Myocyte (in vitro differentiated cells): ENCODE measurements around the gene MRC1. TPM values are rescaled to one million over a fixed set of nuclear protein-coding genes. Genes with fewer than 3 reads are reported as not detected.
A peak's percentile ranks its signal among the peaks of the same experiment; 100 is the strongest.

Experiments
- DNase-seq: peaks from one replicate; pipeline ENCODE4 v3.0.0-alpha.2; 2012; ENCODE audit warnings: low read depth
- total RNA-seq: library from RNA; depleted of rRNA; stranded (reverse); fragments of >200 nt; gene quantifications from 2 replicates; pipeline ENCODE4 v1.2.3, GENCODE V29; 2014

Gene MRC1
- total RNA-seq, 1 donor from 2014 or later, result 0.05 TPM

DNA sequence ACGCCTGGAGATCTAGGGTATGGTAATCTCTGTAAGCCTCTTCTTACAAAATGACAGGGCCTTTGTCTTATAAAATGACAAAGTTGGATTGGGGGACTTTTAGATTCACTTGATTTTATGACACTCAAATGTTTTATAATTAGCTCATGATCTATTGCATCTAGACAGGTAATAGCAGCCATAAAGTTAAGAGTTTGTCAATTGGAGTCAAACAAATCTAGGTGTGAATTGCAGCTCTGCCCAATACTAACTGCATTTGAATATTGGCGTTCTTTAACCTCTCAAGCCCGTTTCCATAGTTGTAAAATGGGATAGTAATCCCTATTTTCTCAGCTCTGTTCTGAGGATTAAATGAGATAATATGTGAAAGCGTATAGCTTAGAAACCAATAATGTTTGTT lies 14.1 kb upstream of the MRC1 start:
- DNase-seq, result no peak

DNA sequence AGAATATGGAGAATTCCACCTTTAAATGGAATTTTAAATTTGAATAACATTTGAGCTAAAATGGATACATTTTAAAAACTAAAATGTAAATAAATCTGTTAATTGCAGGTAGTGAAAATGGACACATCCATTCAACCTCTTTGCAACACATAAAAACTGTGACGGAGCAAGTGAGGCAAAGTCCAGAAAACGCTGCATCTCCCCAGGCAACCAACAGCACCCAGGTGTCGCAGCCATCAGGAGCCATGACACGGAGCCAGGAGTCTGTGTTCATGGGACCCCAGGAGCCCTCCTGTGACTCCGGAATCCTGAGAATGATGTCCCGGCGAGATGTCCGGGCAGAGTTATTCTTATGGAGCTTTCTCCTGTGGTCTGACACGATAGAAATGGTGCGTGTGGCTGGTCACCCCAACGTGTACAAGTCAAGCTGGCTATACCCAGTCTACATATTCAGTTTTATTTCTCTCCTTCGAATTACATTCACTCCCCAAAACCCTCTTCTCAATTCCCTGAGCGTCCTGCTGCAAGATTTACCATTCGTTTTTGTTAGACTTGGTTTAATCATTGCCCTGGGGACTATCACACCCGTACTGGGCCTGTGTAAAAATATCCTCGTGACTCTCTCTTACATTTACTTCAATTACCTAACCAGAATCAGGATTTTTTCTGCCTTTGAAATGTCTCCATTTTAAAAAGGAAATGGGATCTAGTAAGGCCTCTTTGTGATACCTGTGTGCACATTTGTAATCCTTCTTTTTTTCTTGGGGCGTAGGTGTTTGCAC lies 13.1 kb upstream of the MRC1 start:
- DNase-seq, result no peak

DNA sequence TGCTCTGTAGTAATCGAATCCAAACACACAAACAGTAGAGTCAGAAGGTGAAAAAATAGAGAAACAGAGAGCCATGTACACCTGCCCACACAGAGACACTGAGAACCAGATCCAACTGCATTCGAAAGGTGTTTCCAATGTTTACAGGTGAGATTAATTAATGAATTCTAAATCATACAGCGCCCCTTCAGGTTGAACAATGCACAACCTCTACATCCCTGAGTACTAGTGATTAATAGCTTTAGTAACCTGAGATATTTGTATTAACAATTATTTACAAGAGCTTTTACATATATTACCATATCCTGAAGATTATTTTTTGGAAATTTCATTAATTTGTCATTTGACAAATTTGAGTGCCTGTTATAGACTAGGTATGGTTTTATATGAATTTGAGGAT lies 7.6 kb upstream of the MRC1 start:
- DNase-seq, result no peak

DNA sequence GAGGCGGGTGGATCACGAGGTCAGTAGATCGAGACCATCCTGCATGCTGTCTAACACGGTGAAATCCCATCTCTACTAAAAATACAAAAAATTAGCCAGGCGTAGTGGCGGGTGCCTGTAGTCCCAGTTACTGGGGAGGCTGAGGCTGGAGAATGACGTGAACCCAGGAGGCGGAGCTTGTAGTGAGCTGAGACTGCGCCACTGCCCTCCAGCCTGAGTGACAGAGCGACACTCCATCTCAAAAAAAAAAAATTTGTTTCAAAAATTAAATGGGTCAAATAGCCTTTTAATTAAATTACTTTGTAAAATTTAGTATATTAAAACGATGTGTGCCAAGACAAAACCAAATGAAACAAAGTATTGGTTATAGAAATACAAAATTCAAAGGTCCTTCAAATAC lies 6.8 kb upstream of the MRC1 start:
- no peak for DNase-seq

DNA sequence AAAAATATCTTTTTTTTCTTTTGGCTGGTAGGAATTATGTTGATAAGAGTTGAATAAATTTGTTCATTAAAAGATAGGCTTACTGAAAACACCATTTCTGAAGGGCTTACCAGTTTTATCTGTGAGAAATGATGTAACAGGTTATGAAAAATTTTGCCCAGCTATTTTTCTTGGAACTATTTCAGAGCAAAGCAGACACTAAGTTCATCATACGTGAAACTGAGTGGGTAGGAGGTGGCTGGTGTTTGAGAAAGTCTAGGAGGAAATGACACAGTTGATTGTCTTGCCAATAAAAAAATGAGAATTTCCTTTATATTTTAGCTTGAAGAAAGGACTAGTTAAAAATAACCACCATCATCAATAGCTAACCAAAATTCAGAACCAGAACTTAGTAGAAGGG lies 6.2 kb upstream of the MRC1 start:
- DNase-seq, result no peak

DNA sequence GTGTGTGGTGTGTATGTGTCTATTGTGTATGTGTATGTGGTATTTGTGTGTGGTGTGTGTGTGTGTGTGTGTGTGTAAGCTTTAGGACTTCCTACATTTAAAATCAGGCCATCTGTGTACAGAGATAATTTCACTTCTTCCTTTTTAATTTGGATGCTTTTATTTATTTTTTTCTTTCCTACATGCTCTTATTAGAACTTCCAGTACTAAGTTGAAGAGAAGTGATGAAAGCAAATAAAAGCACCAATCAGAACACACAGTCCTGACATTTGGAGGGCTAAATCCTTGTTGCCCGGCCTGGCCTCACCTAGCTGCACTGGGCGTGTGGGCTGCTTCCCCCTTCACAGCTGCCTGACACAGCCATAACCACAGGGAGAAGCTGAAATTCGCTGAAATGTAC lies 3.8 kb upstream of the MRC1 start:
- DNase-seq, result no peak

DNA sequence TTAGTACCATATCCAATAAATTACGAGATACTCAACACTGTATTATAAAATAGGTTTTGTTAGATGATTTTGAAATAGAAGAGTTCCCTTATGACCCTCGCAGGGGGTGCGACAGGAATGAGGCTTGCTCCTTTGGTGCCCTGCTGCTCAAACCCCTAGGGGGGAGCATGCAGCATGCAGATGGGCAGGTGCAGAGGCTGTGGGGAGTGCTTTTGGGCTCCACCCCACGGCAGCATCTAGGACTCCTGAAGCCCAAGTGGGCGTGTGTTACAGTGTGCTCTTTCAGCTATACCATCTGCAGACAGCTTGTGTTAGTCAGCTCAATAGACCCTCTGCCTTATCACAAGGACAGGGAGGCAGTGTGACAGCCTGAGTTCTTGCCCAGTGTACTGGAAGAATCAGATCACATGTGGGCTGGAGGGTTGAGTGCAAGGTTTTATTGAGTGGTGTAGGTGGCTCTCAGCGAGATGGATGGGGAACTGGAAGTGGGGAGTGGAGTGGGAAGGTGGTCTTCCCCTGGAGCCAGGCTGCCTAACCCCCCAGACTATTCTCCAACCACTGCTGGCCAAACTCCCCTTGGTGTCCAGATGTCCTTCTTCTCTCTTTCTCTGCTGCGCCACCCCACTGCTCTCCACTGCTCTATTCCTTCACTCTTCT lies 3.1 kb upstream of the MRC1 start:
- no peak for DNase-seq

DNA sequence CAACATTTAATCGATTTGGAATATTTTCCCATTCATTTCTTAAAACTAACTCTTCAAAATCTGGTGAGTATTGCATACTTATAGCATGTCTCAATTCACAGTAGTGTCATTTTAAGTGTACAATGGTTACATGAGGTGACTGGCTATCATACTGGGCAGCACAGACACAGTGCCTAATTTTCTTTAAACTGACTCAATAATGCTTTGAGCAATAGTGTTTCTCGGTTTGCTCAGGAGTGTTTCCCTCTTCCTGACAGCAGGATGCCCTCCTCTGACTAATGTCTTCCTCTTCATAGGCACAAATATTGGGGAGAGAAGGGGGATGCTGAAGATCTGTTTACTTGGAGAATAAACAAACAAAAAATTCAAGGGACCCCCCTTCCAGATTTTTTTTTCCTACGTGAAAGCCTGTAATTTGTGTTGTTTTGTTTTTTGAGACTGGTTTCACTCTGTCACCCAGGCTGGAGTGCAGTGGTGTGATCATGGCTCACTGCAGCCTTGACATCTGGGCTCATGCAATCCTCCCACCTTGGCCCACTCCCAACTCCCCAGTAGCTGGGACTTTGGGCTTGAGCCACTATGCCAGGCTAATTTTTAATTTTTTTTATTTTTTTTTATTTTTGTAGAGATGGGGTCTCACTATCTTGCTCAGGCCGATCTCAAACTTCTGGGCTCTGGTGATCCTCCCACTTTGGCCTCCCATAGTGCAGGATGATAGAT lies 2.2 kb downstream of the MRC1 start:
- DNase-seq, result no peak

DNA sequence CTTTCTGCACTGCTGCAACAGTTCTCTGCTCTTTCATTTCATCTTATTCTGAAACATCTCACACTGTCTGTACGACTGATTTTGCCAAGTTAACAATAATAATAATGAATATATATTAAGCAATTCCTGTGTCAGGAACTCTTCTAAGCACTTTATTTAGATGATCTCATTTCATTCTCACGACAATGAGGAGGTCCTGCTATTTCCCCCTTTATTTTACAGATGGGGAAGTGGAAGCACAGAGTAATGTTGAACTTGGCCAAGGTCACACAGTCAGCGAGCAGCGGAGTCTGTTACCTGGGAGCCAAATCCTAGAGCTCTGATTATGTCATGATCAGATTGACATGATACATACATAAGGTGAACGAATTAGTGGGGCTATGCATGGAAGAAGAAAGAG lies 5.8 kb downstream of the MRC1 start:
- DNase-seq, result no peak

DNA sequence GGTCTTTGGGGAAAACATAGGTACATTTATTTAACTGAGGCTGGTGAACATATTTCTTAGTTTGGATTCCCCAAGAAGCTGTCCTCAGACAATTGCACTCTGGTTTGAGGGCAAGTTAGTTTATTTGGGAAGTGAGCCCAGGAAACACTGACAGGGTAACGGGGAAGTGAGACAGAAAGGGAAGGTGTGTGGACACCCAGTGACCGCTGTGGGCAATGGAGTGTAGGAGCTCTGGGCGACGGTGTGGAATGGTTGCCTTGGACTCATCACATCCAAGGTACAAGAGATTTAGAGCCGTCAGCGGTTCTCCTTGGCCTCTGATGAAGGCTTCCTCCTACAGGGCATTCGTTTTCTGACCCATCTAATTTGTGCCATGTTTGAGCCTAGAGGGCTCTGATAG lies 7.1 kb downstream of the MRC1 start:
- no peak for DNase-seq

DNA sequence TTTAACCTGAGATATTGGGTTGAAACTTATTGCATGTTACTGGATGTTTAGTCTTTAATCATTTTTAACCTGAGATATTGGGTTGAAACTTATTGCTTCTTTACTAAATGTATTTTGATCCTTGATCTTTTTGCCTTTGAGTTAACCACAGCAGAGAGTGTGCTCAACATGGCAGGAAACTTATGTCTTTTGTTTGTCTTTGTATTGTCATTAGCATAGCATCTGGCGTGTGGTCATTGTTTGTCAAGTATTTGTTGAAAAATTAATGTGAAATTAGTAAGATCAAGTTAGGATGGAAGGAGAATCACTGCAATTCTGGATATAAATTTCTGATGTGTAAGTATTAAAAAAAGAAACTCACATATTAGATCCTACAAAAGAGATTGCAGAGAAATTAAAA lies 8.2 kb downstream of the MRC1 start:
- DNase-seq, result no peak

DNA sequence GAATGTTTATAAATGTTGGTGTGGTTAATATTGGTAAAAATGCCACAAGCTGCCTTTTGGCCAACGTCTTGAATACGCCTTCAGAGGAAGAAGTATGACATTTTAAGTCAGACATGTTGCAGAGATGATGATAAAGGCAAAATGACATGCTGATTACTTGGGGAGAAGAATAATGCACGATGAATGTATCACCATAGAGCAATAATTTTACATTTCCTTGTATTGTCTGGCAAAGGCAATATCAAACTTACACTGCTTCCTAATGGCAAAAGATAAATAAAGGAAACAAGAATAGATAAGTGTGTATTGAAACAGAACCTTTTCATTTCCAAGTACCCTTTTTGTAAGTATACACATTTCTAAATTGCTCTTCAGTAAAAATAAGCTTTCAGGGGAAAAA lies 8.6 kb downstream of the MRC1 start:
- DNase-seq, result no peak

DNA sequence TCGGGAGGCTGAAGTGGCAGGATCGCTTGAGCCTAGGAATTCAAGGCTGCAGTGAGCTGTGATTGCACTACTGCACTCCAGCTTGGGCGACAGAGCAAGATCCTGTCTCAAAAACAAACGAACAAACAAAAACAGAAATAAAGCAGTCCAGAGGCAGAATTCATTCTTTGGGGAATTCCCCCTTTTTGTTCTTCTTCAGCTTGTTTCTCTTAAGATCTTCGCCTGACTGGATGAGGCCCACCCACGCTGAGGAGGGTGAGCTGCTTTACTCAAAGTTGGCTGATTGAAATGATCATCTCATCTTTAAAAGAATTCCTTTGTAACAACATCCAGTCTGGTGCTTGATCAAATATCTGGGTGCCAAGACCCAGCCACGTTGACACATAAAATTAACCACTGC lies 10.7 kb downstream of the MRC1 start:
- no peak for DNase-seq

DNA sequence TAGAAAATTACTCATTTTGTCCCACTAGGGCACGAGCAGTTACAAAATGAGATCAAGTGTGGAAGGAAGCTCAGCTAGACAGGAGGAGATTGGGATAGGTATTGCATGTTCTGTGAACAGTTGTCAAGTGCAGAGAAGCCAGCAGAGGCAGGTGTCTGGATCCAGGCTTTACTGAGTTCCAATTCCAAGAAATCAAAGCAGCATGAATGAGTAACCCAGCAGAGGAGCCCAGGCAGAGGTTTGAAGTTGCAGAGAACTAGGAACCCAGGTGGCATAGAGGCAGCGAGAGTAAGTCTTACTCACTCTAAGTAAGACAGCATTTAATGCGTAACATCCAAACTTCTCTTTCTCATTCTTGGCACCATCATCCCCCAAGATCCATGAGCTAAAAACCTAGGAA lies 11.8 kb downstream of the MRC1 start:
- DNase-seq, result no peak

DNA sequence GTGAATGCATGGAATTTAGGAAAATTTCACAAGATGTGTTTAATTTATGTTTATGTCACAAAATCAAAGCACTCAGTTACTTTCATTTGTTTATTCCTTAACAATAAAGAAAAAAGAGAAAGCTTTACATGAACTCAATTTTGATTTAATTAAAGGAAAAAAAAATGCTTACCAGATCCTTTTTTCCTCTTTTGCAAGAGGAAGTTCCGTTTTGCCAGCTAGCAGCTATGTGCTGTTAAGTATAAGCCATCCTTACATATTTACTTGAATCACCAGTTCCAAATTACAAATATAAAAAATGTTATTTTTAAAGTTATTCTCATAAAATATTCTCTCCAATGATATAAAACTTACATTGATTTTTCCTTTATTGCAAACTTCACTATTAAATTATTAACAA lies 12.7 kb downstream of the MRC1 start:
- no peak for DNase-seq

DNA sequence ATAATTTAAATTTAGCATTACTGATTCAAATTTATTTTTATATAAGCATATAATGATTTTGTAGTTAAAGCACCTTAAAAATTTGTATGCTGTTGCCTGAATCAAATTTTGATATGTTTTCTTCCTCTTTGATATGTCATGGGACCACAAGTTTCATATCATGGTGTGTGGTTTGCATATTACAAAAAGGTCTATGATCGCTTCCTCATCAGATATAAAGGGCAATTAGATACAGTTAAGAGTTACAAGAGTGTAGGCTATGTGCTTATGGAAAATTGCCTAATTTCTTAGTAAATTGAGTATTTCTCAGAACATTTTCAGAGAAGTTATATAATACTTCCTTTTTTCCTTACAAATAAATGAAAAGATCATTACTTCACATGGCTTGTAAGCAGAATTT lies 22.2 kb downstream of the MRC1 start:
- DNase-seq, result no peak

DNA sequence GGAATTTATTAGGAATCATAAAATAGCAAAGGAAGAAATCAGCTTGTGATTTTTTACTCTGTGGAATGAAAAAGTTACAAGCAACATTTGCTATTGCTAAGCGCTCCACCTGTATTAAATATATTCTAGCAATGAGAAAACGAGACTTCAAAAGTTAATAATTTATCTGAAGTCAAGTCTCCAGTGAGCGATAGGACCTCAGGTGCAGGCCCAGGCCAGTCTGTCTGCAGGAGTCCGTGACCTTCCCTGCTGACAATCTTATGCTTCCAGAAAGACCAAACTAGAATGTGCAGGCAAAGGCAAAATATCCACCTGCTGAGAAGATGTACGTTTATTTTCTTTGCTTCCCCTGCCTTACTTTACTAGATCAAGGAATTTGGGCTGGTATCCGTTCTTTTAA lies 22.7 kb downstream of the MRC1 start:
- no peak for DNase-seq

DNA sequence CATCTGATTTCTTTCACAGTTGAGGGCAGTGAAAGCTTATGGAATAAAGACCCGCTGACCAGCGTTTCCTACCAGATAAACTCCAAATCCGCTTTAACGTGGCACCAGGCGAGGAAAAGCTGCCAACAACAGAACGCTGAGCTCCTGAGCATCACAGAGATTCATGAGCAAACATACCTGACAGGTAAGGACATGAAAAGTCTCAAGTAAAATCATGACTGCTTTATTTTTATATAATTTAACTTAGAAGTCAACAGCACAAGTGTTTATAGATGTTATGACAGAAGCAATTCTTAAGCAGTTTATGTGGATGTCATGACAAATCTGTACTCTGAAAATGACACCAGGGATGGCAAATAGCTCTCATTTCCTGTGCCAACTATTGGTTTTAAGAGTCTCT lies 24.5 kb downstream of the MRC1 start:
- DNase-seq, result no peak

DNA sequence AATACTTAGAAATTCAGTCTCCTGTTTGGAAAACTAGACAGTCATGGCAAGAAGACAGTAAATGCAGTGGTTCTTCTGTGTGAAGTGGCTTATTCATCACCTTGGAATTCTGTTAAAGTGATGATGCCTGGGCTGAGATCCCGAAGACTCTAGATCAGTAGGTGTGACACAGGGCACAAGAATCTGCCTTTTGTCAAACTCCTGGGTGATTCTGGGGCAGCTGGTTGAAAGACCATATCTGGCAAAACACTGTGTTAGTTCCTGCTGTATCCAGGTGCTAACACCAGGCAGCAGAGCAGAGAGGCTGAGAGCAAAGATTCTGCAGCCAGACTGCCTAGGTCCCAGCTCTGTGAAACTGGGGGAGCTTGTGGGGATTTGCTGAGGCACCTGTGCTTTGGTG lies 26.5 kb downstream of the MRC1 start:
- DNase-seq, result peak; percentile 44

DNA sequence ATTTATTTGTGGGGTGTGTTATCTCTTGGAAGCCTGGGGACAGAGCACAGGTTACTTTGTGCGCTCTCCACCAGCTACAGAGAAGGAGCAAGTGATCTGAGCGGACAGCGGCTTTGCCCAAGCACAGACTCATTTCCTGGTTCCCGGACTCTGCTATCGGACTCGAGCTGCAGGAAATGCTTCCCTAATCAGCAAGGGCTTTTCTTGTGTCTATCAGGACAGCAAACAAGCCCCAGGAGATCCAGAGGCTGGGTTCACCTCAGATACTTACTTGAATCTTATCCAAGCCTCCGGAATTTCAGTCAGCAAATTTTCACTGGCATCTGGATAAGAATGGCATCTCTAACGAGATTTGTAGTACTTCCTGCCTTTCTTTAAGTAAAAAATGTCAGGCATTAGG lies 27.8 kb downstream of the MRC1 start:
- peak; percentile 20 for DNase-seq

DNA sequence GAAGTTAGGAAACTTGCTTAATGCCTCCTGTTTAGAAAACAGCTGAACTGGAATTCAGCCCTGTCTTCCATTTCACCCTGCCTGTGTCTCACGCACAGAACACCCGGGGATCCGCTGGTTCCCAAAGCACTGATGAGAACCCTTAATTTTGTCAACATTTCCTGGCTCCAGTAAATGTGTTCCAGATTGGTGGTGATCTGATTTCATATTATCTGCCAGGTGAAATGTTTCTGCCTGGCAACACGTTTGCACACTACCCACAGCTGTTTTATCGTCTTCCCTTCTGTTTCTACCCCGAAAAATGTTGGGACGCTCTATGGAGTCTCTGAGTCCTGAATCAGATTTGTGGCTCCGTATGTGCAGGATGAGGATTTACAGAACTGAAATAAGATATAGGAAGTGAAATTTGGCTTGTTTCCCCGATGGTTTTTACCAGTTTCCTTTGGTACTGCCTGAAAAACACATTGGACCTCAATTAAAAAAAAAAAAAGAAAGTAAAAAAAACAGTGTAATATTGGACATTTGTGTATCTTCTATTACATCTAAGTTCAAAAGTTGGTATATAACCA lies 29.0 kb downstream of the MRC1 start:
- DNase-seq, result no peak

DNA sequence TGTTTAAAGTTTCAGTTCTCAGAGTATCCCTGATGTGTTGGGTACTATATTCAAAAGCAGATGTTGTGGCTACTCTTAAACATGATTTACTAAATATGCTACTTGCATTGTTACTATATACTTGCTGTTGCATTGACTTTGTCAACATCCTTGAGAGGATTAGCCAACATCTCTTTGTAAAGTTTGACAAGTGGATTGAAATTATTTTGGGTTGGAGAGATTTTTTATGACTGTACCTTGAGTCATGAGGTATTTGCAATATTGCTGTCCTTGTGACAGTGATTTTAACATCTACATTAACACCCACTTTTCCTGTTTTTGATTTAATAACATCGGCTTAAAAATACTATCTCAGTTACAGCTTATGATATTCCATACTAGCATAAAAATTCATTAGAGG lies 31.9 kb downstream of the MRC1 start:
- no peak for DNase-seq
